Superior temporal gyrus (tissue), 1 donor: ENCODE measurements around the gene ATP6V0D1.

ENCODE experiments used
- DNase-seq: peaks from one replicate; pipeline ENCODE4 v3.0.0-alpha.2; 2016; ENCODE audit errors: extremely low spot score

Gene ATP6V0D1

DNA sequence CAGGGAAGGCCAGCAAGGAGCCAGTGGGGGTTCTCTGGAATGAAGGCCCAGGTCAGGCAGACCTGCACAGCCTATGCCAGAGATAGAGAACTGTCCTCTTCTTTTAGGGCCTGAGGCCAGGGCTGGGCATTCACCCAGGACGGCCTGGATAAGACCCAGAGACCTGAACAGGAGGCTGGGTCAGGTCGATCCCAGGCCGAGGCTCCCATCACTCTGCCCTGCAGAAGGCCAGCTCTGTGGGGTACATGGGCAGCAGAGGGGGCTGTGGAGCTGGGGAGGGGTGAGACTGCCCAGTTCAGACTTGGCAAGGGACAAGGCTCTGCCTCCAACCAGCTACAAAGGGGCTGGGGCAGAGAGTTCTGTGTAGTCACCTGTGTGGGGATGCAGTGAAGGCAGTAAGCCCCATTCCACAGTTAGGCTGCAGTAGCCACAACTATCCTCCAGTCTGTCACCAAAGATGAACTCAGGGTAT, 35.5 kb downstream of the ATP6V0D1 start:
- DNase-seq = no peak

DNA sequence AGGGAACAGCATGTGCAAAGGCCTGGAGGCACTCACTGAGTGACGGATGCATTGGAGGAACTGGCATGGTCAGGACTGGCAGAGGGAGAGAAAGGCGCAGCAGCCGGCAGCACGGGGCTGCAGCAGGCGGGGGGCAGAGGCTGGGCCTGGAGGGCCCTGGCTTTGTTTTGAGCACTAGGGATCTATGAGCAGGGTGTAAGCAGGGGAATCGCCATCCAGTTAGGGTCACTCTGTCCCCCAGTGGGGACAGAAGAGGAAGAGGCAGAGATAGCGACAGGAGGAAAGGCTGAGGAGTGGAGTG, 35.9 kb downstream of the ATP6V0D1 start:
- DNase-seq = no peak

DNA sequence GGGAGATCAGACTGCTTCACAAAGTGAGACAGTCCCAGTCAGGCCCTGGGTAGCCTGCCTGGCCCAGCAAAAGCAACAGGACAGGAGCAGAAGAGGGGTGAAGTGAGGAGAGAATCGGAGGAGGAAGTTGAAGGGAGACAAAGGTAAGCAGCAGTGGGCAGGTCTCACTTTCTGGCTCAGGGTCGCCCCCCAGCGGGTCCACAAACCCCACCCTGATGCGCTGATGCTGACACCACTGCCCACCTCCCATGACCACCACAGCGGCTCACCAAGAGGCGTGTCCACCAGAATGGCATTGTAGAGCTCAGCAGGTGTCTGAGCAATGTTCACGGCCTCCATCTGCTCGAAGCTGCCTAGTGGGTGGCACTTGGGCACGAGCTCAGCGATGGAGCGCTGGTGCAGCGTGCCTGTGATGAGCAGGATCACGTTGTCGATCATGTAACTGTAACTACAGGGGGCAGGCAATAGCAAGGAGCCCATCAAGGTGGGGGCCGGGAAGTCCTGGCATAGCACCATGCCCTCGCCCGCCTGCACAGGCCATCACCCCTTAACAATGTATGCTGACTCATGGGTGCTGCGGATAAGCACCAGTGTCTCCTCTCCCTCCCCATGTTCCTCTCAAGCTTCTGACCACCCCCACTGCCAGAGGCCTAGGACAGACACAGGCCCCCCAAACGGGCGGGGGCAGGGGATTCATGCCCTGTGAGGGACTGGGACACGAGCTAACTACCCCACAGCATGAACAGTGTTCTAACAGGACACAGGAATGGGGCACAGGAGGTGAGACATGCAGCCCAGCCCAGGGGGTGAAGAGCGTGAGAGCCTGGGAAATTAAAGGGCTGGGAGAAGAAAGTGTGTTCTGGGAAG, 36.5 kb downstream of the ATP6V0D1 start:
- DNase-seq = no peak

DNA sequence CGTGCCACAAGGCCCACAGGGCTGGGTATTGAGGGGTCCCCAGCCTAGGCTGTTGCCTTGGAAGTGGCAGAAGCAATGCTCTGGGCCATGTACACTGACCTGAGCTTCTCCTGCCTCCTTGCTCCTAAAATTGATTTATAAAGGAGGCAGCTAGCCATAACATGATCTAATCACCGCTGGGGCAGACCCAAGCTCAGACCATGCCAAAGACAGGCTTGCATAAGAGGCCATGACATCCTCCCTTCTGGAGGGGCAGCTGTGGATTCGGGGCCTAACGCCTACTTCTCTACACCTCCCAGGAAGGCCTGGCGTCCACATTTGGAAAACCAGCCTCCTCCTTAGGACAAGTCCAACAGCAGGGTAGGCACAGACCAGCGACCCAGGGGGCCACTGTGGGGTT, 37.7 kb downstream of the ATP6V0D1 start:
- no peak for DNase-seq

DNA sequence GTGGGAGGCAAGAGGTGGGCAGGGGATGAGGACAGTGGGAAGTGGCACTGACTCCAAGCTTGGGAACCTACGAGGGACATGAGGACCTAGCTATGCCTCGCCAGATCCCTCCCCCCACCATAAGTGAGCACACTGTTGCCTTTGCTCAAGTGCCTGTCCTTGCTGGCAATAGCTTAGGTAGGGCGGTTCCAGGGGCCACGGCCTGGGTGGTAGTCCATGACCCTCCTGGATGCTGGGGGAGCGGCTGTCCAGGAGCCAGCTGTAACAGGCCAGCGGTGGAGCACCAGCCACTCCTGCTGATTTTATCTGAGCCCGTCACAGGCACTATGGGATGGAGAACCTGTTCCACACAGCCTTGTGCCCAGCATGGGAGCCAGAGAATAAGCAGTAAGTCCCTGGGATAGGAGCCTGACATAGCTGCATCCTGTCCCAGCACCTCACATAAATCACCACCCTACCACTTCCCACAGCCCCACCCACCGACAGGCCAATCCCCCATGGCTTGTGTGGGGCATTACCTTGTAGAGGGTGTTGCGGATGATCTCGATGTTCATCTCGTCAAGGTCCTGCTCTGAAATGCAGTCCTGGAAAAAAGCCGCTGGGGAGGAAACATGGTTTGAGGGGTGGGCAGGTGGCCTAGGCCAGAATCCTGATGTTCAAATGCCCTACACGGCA, 38.2 kb downstream of the ATP6V0D1 start:
- no peak for DNase-seq

DNA sequence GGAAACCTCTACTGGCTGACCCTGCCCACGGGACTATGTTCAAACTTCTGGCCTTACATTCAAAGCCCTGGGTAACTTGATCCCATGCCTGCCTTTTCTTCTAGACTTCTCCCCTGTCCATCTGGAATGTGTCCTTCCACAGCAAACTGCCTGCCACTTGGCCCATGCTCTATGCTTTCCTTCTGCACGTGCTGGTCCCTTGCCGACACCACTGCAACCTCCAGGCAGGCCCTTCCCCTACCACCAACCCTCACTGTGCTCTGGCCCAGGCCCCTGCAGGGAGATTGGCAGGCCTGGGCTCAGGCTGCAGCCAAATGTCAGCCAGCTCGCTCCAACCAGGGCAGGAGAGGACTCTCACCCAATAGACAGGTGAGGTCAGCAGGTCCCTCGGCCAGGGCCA, 39.0 kb downstream of the ATP6V0D1 start:
- DNase-seq = no peak

DNA sequence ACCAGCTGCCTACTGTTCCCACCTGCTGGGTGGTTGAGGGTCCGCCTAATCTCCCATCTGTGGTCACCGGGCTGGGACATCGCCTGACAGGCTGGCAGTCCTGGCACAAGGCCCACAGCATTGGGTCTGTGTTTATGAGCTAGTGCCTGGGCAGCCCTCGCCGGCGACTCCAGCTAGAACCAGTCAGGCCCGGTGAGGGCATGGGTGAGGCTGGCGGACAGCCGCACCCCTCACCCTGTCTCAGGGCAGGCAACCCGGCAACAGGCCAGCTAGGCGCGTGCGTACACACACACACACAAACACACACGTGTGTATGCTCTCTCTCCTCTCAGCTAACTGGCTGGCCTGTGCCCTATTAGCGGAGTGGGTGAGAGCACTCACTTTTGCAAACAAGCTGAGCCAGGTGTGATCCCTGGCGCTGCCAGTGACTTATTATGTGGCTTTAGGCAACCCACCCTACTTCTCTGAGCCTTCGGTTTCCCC, 39.6 kb downstream of the ATP6V0D1 start:
- DNase-seq = no peak

DNA sequence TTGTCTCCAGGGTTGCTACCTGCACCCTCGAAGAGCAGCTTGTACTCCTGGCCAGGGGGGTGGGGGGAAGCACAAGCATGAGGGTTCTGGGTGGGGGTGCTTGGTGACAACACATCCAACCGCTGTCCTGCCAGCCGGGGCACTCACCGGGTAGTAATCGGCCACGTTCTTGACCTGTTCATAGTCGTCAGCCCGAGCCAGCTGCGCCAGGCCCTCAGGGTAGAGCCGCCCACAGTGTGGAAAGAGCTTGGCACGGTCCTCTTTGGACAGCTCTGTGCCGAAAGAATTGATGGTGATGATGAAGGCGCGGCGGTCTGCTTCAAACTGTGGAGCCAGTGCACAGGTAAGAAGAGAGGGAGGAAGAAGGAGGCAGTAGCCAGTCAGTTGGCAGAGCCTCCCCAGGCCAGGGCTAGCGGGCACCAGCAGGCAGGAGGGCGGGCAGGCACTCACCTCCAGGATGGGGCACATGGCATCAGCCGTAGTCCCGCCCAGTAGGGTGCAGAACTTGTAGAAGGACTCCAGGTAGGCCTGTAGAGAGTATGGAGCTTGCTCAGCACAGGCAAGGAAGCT, 42.0 kb downstream of the ATP6V0D1 start:
- DNase-seq = no peak

DNA sequence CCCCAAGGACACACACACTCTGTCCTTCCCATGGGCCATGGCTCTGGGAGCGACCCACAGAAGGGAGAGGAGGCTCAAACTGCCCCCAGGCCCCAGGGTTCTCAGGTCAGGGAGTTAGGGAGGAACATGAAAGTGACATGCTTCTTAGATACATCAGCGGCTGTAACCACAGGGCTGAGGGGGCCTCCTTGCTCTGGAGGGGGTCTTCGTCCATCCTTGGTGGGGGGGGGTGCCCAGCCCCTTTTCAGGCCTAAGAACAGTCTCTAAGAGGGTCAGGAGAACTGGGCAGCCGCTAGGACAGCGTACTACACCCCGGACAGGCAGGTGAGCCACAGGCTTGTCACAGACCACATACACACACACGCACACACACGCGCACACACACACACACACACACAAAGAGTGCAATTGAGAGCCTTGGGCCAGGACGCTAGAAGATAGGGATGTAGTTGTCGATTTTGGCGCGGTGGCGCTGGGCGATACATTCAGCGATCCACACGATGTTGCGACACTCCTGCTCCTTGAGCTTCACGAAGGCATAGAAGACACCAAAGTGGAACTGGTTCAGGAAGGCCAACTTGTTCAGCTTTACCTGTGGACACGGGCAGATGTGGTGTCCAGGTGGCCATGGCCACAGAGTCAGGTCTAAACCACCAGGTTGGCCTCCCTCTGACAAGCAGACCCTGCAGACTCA, 42.7 kb downstream of the ATP6V0D1 start:
- no peak for DNase-seq

DNA sequence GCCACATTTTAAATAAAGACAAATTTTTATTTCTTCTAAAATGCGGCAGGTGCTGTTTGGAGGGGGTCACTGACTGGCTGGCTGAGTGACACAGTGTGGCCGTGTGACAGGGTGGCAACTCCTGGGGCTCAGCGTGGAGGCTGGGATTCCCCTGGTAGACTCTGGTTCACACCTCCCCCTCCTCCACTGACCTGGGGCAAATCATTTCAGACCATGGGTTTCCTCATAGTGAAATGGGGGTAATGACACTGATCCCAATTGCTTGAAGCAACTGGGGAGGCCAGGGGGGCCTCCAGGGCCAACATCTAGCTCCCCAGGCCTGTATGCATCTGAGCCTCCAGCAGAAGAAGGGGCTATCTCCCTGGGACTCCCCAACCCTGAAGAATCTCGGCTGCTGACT, 43.4 kb downstream of the ATP6V0D1 start:
- no peak for DNase-seq

DNA sequence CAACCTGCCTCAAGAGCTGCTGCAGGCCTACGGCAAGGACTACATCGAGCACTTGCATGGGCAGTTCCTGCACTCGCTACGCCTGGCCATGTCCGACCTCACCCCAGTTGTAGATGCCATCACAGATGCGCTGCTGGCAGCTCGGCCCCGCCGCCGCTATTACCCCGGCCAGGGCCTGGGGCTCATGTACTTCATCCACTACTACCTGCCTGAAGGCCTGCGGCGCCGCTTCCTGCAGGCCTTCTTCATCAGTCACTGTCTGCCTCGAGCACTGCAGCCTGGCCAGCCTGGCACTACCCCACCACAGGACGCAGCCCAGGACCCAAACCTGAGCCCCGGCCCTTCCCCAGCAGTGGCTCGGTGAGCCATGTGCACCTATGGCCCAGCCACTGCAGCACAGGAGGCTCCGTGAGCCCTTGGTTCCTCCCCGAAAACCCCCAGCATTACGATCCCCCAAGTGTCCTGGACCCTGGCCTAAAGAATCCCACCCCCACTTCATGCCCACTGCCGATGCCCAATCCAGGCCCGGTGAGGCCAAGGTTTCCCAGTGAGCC, 44.2 kb downstream of the ATP6V0D1 start:
- no peak for DNase-seq

DNA sequence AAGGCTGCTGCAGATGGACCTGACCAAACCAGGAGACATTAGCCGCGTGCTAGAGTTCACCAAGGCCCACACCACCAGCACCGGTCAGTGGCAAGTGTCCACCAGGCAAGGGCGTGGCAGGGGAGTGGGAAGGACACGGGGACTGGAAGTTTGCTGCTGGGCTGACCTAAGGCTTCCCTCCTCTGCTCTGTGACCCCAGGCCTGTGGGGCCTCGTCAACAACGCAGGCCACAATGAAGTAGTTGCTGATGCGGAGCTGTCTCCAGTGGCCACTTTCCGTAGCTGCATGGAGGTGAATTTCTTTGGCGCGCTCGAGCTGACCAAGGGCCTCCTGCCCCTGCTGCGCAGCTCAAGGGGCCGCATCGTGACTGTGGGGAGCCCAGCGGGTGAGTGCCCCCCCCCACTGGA, 45.2 kb downstream of the ATP6V0D1 start:
- DNase-seq = no peak

DNA sequence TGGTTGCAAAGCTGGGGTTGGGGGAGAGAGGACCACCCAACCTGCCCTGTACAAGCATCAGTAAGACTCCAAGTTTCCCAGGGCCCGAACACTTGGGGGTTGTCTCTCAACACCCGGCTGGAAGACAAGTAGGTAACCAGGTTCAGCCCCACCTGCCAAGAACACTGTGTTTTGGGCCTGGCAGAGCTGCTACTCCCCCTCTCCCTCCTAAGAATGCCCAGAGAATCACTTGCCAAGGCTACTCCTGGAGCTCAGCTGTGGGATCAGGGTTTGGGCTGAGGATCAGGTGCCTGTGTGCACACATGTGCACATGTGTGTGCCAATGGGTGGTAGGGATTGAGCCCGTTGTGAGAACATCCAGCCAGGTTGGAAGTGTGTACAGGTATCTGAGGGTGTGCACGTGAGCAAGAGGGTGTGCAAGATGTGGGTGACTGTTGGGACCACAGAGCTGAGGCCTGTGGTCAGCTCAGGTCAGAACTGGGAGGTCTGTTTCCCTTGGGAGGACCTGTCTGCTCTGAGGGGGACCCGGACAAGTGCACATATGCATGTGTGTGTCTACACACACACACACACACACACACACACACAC, 47.7 kb downstream of the ATP6V0D1 start:
- no peak for DNase-seq

DNA sequence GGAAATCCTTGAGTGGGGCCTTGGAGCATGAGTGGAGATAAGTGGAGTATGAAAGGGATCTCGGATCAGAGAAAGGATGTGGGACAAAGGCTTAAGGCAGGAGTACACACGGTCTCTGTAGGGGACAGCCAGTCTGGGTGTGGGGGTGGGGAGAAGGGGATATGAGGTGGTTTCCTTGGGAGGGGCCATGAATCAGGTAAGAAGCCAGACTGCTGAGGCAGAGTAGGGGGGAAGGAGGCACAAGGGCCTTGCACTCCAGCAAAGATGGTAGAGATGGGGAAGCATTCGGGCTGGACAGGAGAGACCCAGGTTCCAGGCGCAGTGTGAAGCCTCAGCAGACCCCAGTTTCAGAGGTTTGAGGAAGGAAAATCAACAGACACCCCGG, 48.5 kb downstream of the ATP6V0D1 start:
- DNase-seq = no peak

DNA sequence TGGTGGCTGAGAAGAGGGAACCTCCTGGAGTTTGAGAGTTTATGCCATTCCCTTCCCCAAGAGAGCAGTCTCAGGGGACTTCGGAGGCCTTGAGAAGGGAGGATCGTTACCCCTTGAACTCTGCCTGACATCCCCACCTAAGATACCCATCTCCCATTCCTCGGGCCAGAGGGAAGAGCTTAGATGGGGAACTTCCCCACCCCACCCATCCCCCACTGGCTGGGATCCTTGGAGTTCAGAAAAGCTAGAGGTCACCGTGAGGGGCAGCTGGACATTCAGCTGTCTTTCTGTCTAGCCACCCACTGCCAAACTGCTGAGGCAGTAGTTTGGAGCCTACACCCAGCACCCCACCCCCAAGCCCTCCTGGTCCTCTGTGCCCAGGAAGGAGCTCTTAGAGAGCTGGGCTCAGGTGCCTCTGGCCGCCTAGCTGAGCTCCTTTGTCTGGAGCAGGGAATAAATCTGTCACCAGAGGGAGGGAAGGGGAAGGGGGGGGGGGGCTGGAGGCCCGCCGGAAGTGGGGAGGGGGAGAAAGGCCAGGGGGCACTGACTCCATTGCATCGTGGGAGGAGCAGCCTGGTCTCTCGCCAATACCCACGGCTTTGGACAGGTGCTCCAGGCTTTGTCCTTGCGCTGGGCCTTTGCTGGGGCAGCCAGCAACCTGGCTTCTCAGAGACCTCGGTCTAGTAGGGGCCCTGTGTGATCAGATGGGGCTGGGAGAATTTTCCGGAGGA, 49.0 kb downstream of the ATP6V0D1 start:
- no peak for DNase-seq

DNA sequence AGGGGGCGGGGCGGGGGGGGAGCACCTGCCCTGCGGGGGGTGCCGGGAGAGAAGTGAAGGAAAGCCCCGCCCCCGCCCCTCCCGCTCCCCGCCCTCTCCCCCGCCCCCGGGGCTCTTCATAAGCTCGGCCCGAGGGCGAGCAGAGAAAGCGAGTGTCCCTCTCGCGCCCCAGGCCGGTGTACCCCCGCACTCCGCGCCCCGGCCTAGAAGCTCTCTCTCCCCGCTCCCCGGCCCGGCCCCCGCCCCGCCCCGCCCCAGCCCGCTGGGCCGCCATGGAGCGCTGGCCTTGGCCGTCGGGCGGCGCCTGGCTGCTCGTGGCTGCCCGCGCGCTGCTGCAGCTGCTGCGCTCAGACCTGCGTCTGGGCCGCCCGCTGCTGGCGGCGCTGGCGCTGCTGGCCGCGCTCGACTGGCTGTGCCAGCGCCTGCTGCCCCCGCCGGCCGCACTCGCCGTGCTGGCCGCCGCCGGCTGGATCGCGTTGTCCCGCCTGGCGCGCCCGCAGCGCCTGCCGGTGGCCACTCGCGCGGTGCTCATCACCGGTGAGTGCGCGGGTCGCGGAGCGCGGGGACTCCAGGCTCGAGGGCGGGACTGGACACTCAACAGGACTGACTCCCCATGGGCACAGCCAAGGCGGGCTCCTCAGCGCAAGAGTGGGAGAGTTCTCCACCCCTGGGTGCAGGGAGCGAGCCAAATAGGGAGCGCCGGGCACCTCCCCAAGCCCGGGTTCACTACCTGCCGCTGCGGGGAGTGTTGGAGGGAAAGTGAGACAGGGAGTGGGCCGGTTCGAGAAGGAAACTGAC, 49.8 kb downstream of the ATP6V0D1 start, which contains the start of gene HSD11B2:
Gene HSD11B2 (plus strand): TSS at position 145 of the 798 bp plus-strand sequence. CDS start 128 bp downstream, at position 273.
- peak; percentile 46 for DNase-seq

DNA sequence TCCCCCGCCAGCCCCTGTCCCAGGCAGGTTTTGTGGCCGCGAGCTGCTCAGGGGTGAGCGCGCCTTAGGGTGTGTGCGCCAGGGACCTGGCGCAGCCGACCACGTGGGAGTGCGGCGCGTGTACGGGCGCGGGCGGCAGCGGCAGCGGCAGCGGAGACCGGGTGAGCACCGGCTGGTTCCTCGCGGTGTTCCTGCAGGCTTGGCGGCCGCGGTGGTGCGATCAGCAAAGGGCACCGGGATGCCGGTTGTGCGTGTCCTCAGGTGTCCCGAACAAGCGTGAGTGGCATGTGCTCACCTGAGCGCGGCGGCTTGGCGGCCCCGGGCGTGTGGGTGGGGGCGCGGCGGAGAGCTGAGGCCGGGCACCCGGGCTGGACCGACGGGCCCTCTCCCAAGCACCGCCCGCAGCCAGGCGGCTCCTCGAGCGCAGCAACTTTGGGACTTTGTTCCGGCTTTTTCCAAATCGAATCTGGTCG, 50.4 kb downstream of the ATP6V0D1 start:
- DNase-seq = no peak

DNA sequence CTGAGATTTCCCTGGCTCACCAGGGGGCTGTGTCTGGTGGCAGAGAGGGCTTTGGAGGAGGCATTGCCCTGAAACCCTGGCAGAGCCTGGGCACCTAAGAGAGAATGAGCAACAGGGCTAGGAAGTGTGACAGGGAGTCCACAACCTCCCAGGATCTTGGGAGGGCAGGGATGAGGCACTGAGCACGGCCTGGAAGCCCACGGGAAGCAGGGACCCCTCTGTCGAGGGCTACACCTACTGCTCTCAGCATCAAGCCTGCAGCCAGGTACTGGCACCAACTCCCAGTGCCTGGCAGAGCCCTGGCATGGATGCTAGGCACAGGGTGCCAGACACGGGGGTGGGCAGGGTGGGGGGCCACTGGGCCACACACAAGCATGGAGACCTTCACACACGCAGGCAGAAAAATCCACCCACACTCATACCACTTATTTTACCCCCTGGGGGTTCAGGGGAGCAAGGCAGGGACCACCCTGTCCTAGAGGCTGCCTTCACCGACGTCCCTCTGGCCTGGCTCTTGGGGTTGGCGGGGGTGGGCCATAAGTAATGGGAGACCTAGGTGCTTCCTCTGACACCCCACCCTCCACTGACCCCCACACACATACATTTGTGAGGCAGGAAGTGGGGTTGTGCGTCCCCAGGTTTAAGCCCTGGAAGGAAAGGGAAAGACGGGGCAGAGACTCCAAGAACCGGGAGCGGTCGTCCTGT, 51.0 kb downstream of the ATP6V0D1 start:
- no peak for DNase-seq
